ENCODE results near the gene MLLT1. TPM values are rescaled to one million over a fixed set of nuclear protein-coding genes. Genes with fewer than 3 reads are reported as not detected.

The MLLT1 gene
- total RNA-seq, 1 donor from 2014 or later: 5.6 TPM

- no peak overlapping the region for H3K4me2 ChIP-seq
- no peaks in the 10 kb centered on the region for H3K4me1 Mint-ChIP-seq
- H3K4me3 ChIP-seq: no peak overlapping the region
- H3K27ac Mint-ChIP-seq: no peak overlapping the region
- H3K9me3 Mint-ChIP-seq: peaks cover 73% of the 10 kb centered on the region
- H3K36me3 Mint-ChIP-seq: peaks cover 27% of the 10 kb centered on the region
- TF ChIP-seq EZH2phosphoT487 (IDR thresholded peaks at IDR 0.05) (no peak), CTCF (IDR thresholded peaks at IDR 0.05) (no peak), EZH2 (IDR thresholded peaks at IDR 0.05) (no peak)
- no peaks in the 10 kb centered on the region for H4K20me1 ChIP-seq (ENCODE audit: low read depth)
- H3K27me3 ChIP-seq: no peaks in the 10 kb centered on the region
- peaks cover 38% of the 10 kb centered on the region for H3K9me3 ChIP-seq (ENCODE audit: low read depth)
- H2AFZ ChIP-seq (replicated peaks): no peak overlapping the region
- H3K4me1 ChIP-seq: no peaks in the 10 kb centered on the region
- H3K79me2 ChIP-seq (ENCODE audit: low read depth): no peaks in the 10 kb centered on the region
- no peak overlapping the region for H3K9ac ChIP-seq
- no peak overlapping the region for H3K4me3 Mint-ChIP-seq
- peaks cover 6% of the 10 kb centered on the region for H3K27me3 Mint-ChIP-seq (ENCODE audit: insufficient read depth, low read depth)
- DNase-seq (ENCODE audit: low spot score): no peak
- no peaks in the 10 kb centered on the region for H3K36me3 ChIP-seq
- no peak overlapping the region for H3K27ac ChIP-seq
- H3F3A ChIP-seq (ENCODE audit: low read depth): no peaks in the 10 kb centered on the region
Observed at GRCh38 chr19:6185835-6186834, 93.6 kb downstream of the MLLT1 start.

- Mint-ChIP-seq H3K4me1 (no peaks in the 10 kb centered on the region), H3K9me3 (peaks cover 69% of the 10 kb centered on the region), H3K4me3 (no peak overlapping the region), H3K27ac (no peak overlapping the region), H3K36me3 (peaks cover 18% of the 10 kb centered on the region), H3K27me3 (ENCODE audit: insufficient read depth, low read depth) (peaks cover 4% of the 10 kb centered on the region)
- Histone ChIP-seq H4K20me1 (ENCODE audit: low read depth) (no peaks in the 10 kb centered on the region), H3F3A (ENCODE audit: low read depth) (no peaks in the 10 kb centered on the region), H3K79me2 (ENCODE audit: low read depth) (no peaks in the 10 kb centered on the region), H2AFZ (replicated peaks) (no peak overlapping the region), H3K9me3 (ENCODE audit: low read depth) (peaks cover 31% of the 10 kb centered on the region), H3K4me3 (no peak overlapping the region), H3K36me3 (no peaks in the 10 kb centered on the region), H3K4me2 (no peak overlapping the region), H3K27ac (no peak overlapping the region), H3K9ac (no peak overlapping the region), H3K27me3 (no peaks in the 10 kb centered on the region), H3K4me1 (no peaks in the 10 kb centered on the region)
- TF ChIP-seq EZH2 (IDR thresholded peaks at IDR 0.05): no peak
- TF ChIP-seq EZH2phosphoT487 (IDR thresholded peaks at IDR 0.05): no peak
- no peak for TF ChIP-seq CTCF (IDR thresholded peaks at IDR 0.05)
- DNase-seq (ENCODE audit: low spot score): no peak
Observed at GRCh38 chr19:6185093-6185834, 94.5 kb downstream of the MLLT1 start.

GRCh38 chr19:6181119-6181518, 98.7 kb downstream of the MLLT1 start:
- TF ChIP-seq EZH2 (IDR thresholded peaks at IDR 0.05): no peak
- no peak for TF ChIP-seq CTCF (IDR thresholded peaks at IDR 0.05)
- TF ChIP-seq EZH2phosphoT487 (IDR thresholded peaks at IDR 0.05): no peak
- H3K4me2 ChIP-seq: no peak overlapping the region
- H3K27ac ChIP-seq: no peak overlapping the region
- no peaks in the 10 kb centered on the region for H3K79me2 ChIP-seq (ENCODE audit: low read depth)
- no peaks in the 10 kb centered on the region for H3K36me3 Mint-ChIP-seq
- H3K27ac Mint-ChIP-seq: no peak overlapping the region
- H2AFZ ChIP-seq (replicated peaks): no peak overlapping the region
- no peak overlapping the region for H3K4me3 Mint-ChIP-seq
- peaks cover 25% of the 10 kb centered on the region for H3K27me3 ChIP-seq
- no peaks in the 10 kb centered on the region for H3K4me1 ChIP-seq
- H3K9me3 Mint-ChIP-seq: peaks cover 37% of the 10 kb centered on the region
- H3K9ac ChIP-seq: no peak overlapping the region
- no peaks in the 10 kb centered on the region for H4K20me1 ChIP-seq (ENCODE audit: low read depth)
- H3K36me3 ChIP-seq: no peaks in the 10 kb centered on the region
- H3K4me1 Mint-ChIP-seq: no peaks in the 10 kb centered on the region
- DNase-seq (ENCODE audit: low spot score): no peak
- no peak overlapping the region for H3K4me3 ChIP-seq
- peaks cover 8% of the 10 kb centered on the region for H3K27me3 Mint-ChIP-seq (ENCODE audit: insufficient read depth, low read depth)
- peaks cover 8% of the 10 kb centered on the region for H3K9me3 ChIP-seq (ENCODE audit: low read depth)
- H3F3A ChIP-seq (ENCODE audit: low read depth): no peaks in the 10 kb centered on the region
